GM19397 (cell line): ENCODE measurements around the gene GPR31.
A peak's percentile ranks its signal among the peaks of the same experiment; 100 is the strongest.

Experiments
- ATAC-seq: cut with Tn5 transposase; IDR thresholded peaks from one replicate; pipeline ENCODE4 v1.9.1; 2021; ENCODE audit warnings: mild to moderate bottlenecking, moderate library complexity; ENCODE audit not compliant: unreplicated experiment

The GPR31 gene

DNA sequence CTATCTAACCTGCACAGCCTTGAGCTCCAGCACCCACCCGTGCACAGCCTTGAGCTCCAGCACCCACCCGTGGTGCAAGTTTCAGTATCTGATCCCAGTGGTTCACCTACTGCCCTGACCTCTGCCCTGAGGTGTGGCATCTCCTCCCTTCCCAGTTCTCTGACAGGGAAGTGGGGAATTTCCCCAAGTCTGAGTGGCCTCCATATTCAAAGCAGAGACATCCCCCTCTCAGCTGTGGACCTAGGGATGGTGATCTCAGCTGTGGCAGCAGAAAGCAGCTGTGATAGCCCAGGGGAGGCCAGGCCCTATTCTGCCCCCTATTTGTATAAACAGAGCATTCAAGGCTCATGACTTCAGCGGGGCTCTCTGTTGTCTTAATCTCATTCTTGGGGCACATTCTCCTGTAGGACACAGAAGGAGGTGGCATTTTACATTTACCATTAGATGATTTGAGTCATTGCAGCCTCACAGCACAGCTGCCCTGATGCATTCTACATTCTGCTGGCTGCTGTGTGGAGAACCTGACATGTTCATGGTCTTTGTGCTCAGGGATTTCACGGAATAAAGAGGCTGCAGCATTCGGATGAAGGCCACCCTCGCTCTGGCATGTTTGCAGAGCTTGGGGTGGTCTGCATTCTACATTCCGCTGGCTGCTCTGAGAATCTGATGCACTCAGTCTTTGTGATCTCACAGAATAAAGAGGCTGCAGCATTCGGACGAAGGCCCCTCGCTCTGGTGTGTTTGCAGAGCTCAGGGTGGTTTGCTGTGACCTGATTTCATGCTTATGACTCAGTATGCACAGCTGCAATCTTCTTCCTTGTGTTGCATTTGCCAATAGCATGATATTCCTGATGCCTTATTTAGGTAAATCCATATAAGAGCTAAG lies 16.9 kb downstream of the GPR31 start:
- peak; percentile 49 for ATAC-seq

DNA sequence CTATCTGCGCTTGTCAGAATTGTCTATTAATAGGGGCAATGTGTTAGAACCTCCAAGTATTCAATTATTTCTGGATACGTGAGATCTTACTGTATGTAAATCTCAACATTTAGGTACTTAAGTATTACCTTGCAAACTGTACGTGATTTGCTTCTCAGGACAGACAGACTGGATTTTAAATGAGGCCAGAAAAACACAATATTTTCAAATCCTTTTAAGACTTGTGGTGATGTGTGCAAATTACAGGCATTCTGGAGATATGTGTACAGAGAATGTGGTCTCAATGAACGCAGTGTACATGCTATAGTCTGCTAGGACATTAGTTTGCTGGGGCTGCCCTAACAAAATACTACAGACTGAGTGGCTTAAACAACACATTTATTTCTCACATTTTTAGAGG lies 18.0 kb downstream of the GPR31 start:
- ATAC-seq = no peak

DNA sequence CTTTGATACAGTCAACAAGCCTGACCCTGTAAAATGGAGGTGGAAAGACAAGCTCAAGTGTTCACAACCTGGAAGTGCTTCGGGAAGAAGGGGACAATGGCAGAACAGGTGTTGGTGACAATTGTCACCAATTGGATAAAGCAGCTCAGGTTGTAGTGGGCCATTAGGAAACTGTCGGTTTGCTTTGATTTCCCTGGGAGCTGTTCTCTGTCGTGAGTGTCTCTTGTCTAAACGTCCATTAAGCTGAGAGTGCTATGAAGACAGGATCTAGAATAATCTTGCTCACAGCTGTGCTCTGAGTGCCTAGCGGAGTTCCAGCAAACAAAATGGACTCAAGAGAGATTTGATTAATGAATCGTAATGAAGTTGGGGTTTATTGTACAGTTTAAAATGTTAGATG lies 19.9 kb downstream of the GPR31 start:
- no peak for ATAC-seq

DNA sequence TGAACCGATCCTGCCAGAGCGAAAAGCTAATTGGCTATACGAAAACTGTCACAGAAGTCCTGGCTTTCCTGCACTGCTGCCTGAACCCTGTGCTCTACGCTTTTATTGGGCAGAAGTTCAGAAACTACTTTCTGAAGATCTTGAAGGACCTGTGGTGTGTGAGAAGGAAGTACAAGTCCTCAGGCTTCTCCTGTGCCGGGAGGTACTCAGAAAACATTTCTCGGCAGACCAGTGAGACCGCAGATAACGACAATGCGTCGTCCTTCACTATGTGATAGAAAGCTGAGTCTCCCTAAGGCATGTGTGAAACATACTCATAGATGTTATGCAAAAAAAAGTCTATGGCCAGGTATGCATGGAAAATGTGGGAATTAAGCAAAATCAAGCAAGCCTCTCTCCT lies 20.7 kb downstream of the GPR31 start:
- no peak for ATAC-seq

DNA sequence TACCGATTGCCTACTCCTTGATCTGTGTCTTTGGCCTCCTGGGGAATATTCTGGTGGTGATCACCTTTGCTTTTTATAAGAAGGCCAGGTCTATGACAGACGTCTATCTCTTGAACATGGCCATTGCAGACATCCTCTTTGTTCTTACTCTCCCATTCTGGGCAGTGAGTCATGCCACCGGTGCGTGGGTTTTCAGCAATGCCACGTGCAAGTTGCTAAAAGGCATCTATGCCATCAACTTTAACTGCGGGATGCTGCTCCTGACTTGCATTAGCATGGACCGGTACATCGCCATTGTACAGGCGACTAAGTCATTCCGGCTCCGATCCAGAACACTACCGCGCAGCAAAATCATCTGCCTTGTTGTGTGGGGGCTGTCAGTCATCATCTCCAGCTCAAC lies 21.4 kb downstream of the GPR31 start:
- no peak for ATAC-seq

DNA sequence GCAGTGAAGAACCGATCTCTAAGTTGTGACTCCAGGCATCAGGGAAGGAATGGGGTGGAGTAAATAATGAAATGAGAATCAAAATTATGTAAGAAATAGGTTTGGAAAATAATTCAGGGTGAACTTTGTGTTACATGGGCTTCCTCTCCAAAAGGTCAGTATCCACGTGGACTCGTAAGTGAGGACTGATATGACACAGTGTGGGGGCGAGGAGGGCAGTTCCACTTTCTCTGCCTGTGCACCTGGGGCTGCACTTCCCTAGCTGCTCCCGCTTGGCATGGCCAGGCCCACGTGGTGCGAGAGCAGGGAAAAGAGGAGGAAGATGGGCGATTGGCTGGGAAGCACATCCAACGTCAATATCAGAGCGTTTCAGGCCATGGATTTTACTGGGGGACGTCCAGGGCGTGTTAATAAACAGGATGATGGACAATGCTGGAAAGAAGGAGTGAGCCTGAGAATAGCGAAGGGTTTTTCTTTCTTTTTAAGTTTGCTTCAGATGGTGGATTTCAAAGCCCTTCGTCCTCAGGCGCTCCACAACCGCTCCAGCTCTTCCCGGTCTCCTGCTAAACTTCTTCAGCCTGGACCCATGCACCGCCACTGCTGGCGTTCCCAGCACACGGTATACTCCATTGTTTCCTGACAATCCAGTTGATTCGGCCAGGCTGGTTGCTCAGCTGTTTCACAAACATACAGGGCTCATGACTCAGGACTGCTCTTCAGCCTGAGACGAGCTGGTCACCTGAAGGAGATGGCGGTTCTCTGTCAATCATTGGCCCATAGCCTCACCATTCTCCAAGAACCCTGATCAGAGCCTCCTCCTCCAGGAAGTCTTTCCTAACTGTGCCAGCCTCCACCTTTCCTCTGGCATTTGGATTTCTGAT lies 23.1 kb downstream of the GPR31 start:
- no peak for ATAC-seq

DNA sequence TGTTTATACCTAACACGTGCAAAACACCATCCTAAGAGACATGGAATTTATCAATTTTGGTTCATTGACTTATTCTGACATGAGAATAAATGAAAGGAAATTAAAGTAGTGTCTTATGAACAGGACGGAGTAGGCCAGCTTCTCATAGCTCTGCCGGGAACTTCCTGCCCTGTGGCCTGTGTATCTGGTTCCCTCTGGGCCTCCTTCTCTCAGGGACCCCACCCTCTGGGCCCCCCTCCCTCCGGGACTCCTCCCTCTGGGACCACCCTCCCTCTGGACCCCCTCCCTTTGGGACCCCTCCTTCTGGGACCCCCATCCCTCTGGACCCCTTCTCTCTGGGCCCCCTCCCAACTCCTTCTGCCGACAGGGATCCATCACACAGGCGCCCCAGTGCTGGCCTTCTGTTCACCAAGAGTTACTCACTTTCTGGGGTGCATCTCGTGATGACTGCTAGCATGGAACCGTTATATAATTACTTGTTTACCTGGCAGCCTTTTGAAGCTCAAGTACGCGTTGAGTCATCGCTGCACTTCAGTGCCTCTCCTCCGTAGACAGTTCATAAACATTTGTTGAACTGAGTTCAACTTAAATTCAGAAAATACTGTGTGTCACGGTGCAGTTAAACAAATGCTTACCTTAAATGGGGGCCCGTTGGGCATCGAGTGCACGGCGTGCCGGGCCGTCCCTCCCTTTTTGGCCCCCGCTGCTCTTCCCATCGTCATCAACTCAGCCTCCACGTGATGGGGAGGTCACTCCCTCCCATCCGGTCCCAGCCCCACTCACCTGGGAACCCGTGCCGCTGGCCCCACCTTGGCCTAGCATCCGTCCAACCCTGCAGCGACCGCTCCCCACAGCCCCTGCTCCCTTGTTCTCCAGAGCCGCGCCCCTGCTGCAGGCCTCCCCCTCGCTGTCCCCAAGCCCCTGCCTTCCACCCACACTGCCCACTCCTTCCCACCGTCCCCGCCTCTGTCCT lies 26.8 kb downstream of the GPR31 start:
- ATAC-seq = no peak

DNA sequence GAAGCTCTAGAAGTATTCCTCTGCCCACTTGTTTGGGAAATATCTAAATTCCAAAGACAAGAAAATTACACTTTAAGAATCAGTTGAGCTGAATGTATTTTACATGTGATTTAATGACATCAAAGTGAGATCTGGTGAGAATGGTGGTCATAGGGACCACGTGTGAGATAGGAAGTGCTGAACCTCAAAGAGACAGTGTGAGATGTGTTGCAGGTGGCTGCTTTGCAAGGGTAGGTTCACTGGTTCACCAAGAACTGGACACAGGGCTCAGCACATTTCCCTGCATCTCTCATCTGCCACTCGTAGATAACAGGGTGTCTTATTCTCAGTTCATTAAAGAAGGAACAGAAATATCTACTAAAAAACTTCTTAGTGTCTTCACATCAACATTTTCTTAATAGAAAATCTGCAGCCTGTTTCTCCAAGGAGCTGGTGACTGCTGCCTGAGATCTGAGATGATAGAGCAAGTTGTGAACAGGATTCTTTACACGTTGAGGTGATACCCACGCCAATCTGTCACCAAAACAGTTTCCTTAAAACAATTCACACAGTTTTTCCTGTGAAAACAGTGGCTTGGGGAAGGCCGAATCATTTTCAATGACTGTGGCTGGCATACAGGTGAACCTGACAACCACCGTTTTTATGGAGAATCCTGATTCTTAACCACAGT lies 27.6 kb downstream of the GPR31 start:
- ATAC-seq = peak; percentile 48

DNA sequence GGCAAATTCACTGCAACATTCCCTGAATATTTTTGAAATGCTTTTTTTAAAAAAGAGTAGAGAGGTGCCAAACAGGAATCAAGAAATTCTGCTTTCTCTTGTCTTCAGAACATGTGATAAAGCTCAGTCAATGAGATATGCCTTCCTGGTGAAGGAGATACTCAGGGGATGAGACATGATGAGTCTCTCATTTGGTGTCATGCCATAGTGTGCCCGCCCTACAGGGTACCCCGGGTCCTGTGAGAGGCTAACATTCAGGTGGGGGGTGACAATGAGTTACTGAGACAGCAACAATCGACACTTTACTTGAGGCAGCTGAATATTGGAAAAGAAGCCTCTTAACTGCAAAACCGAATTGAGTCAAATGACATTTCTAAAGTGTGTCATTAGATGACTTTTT lies 28.2 kb downstream of the GPR31 start:
- no peak for ATAC-seq

DNA sequence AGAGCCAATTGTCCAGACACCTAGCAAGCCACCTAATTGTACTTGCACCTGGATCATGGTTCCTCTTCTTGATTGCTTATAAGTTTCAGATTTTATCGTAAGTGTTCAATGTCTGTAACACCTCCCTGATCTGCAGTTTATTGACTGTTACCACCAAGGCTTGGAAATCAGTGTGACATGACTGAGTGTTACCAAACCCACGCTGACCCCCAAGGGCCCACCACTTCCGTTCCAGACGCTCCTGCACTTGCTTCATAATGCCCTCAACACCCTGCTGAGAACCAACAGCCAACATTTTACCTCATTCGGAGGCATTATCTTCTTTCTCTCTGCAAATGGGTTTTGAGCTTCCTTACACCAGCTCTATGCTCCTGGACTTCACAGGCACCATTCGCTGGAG lies 28.6 kb downstream of the GPR31 start:
- ATAC-seq = no peak

DNA sequence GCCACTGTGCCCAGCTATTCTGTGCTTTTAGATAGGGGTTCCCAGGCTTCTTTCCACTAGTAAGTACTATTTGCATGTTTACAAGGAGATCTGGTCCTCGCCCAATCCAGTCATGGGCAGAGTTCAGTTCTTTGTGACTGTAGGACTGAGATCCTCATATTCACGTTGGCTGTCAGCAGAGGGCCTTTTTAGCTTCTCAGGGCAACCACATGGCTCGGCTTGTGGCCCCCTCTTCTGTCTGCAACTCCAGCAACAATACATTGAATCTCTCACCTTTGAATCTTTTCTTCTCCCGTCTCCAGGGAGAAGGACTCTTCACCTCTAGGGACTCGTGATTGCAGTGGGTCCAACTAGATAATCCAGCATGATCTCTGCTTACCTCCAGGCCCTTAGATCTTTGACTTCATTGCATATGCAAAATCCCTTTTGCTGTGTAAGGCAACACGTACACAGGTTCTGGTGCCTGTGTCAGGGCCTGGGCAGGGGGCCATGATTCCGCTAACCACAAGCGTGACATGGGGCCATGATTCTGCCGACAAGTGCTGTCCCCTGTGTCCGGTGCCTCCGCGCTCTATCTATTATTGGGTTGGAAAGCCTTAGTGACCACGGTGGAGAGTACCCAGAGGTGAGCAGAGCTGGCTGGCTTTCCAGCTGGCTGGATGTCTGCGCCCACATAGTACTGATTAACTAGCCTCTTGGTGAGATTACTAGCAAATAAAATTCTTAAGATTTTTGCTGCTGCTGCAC lies 29.8 kb downstream of the GPR31 start:
- peak; percentile 47 for ATAC-seq

DNA sequence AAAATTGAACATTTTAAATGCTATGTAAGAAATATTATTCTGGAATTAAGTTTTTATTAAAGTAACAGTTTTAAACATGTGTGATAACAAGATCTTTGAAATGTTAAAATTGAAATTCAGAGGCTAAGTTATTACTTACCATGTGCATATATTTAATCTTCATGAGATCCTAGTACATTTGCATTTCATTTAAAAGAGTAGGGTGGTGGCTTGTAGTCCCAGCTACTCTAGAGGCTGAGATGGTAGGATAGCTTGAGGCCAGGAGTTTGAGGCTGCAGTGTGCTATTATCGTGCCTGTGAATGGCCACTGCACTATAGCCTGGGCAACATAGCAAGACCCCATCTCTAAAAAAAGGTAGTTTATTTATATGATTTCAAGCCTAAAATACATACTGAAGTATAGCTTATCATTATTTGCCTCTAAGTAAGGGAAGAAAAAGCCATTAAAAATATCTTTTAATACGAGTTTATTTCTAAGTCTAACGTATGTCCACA lies 31.9 kb downstream of the GPR31 start:
- ATAC-seq = no peak

DNA sequence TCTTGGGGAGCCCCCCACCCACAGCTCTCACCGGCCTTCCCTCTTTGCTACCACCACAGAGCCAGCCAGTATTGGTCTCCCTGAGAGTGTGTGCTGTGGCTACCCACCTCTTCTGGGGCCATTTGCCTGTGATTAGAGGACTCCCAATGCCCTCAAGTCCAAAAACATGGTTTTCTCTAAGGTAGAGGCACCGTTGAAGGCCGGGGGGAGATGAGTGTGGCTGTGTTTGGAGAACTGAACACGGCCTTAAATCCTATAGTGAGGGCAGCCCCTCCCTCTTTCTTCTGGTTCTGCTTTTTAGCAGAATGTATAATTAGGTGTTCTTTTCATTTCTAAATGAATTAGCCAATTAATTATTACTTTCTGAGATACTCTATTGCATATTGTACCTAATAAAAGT lies 32.4 kb downstream of the GPR31 start:
- ATAC-seq = no peak

DNA sequence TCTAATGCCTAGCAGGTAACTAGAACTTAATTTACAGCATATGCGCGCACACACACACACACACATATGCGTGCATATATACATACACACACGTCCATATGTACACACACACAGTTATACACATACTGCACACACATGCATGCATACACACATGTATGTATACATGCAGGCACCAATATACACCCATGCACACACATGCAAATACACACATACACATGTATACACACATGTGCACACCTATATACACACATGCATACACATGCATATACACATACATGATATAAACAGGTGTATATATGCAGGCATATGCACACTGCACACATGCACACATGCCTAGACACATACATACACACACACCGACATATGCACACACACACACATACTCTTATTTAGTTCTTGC lies 33.0 kb downstream of the GPR31 start:
- ATAC-seq = no peak

DNA sequence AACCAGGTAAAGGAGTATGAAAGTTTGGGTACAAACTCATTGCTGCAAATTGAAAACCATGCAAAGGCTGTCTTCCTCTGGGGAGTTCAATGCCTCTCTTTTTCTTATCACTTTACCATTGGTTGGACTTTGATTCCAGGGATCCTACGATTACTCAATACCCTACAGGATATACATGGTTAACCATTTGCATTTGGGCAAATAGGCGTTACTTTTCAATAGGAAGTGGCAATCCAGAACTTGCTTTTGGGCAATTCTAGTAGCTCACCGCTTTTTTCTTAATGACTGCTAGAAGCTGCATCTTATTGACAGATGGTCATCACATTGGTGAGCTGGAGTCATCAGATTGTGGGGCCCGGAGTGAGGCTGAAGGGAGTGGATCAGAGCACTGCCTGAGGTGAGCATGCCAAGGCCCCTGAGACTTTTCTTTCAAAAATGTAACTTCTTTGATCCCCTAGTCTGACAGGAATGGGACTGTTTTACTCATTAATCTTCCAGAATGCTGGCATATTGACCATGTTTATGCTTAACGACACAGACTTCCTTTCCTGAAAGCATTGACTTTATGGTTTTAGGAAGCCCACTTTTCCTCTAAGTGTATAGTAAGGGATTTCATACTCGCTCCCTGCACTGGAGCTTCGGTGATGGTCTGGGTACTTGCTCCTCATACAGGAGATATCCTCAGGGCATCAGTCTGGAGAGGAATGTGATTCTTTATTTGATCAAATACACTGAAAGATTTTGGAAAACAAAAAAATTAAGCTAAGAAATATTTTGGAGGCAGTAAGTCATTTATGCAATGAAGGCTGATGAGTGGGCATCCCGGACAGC lies 34.7 kb downstream of the GPR31 start, which contains the start of gene CCR6:
Gene CCR6, plus strand, starts transcription at position 270 of the 831 bp plus-strand sequence. CDS start 13,039 bp downstream, outside the sequence.
- ATAC-seq = peak; percentile 16

DNA sequence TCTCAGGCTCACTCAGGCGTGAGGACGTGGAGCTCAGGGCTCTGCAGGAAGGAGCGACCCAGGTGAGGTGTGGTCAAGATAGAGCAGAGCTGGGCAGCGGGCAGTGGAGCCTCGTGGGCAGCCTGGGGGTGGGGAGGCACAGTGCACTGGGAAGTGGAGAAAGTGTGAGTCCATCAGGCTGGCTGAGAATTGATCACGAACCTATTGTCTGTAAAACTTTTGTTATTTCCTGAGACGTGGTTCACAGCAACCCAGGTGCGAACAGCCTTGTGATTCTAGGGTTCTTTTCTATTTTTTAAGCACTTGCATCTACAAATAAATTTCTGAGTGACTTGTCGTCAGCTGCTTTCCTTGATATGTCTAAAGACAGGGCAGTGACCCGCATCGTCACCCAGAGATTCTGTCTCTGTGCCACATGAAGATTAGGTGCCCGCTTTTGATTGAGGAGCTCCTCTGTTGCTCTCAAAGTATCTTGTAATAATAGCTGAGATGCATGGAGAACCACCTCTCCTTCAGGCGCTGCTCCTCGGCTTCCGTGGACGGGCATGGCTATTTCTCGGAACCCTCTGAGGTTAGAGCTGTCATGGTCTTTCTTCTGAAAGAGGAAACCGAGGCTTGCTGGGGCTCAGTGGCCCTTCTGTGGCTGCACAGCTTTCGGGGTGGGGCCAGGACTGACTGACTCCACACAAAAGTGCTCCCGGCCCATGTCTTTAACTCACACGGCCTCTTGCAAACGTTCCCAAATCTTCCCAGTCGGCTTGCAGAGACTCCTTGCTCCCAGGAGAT lies 35.5 kb downstream of the GPR31 start:
- ATAC-seq = peak; percentile 42

DNA sequence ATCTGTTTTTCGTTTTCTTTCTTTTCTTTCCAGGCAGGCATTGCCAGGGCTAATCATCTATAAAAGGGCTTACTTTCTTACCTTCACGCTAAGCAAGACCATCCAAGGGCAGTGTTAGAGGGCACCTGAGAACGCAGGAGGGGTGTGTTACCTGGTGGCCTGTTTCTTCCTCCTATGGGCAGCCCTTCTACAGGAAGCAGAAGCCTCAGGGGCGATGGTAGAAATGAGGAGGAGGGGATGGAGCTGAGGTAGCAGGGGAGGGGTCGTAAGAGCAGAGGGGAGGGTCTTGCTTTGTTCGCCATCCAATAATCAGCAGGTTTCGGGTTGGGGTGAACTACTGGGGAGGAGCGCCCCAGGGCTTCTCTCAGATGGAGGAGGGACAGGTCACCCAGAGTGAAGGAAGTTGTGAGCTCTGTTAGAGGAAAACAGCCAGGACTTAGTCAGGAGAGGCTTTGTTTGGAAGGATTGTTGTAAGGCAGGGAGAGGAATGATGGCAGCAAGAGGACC lies 36.4 kb downstream of the GPR31 start:
- ATAC-seq = no peak

DNA sequence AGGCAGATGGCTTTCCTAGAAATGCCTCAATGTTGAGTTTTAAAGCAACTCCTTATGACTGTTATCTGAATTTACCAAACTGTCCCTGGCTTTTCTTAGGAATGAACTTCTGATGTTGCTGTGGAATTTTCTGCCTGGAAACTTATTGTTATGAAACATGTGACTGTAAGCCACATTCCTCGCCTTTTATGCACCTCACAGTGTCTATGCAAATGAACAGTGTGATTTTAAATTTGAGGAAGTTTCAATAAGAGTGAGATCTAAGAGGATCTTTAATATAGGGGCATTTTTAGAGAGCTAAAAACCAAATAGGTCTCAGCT lies 37.2 kb downstream of the GPR31 start:
- no peak for ATAC-seq
